BJ (cell line): ENCODE results near the gene ZC3H4. TPM values are rescaled to one million over a fixed set of nuclear protein-coding genes. Genes with fewer than 3 reads are reported as not detected.

Source experiments
- CTCF ChIA-PET: fragments of 350-600 bp; formaldehyde crosslinking; extraction: SDS; loops from one replicate; lab custom pipeline; 2021; ENCODE audit warnings: antibody characterized with exemption, inconsistent platforms; lab: Yijun Ruan, JAX
- POLR2A ChIA-PET: fragments of 300-600 bp; sonication (Branson Sonifier 250); formaldehyde crosslinking; extraction: SDS; loops from one replicate; lab custom pipeline; 2021; ENCODE audit warnings: antibody characterized with exemption; lab: Charles Lee
- DNase-seq: peaks from one replicate; pipeline ENCODE4 v3.0.0-alpha.2; 2011; ENCODE audit warnings: low read depth
- H3K27me3 ChIP-seq: 2 replicates; pipeline ENCODE4 v1.6.0; 2011; ENCODE audit warnings: low read length; ENCODE audit not compliant: control insufficient read depth, insufficient read depth
- H3K36me3 ChIP-seq: 2 replicates; pipeline ENCODE4 v1.5.1; 2011; ENCODE audit warnings: low read length; ENCODE audit not compliant: control insufficient read depth, insufficient read depth
- H3K4me3 ChIP-seq: 2 replicates; pipeline ENCODE4 v1.5.1; 2011; ENCODE audit warnings: low read depth, mild to moderate bottlenecking, control low read depth, low read length
- CTCF ChIP-seq: IDR thresholded peaks from 2 replicates; pipeline ENCODE4 v1.5.1; 2011; ENCODE audit warnings: low read depth, mild to moderate bottlenecking, control low read depth, inconsistent platforms, low read length, moderate library complexity; ENCODE audit not compliant: insufficient read depth
- polyA plus RNA-seq: library from polyadenylated mRNA; depleted of rRNA; stranded (reverse); fragments of >200 nt; gene quantifications from 2 replicates; pipeline ENCODE4 v1.2.3, GENCODE V29; 2011

ZC3H4 gene
- polyA plus RNA-seq, 1 experiment, result 4.3 TPM

GRCh38 chr19:47070756-47071155 lies 42.8 kb downstream of the ZC3H4 start:
- Histone ChIP-seq H3K36me3 (peaks cover 46% of the 10 kb centered on the region), H3K27me3 (no peaks in the 10 kb centered on the region), H3K4me3 (no peak overlapping the region)
- no peak for TF ChIP-seq CTCF
- no peak for DNase-seq
- POLR2A ChIA-PET, result no interaction called here
- CTCF ChIA-PET, result interaction anchor here (0.6 kb wide), 1 partner anchor 1366 kb away, joined by 4 read pairs; no protein-coding TSS in a partner anchor

DNA sequence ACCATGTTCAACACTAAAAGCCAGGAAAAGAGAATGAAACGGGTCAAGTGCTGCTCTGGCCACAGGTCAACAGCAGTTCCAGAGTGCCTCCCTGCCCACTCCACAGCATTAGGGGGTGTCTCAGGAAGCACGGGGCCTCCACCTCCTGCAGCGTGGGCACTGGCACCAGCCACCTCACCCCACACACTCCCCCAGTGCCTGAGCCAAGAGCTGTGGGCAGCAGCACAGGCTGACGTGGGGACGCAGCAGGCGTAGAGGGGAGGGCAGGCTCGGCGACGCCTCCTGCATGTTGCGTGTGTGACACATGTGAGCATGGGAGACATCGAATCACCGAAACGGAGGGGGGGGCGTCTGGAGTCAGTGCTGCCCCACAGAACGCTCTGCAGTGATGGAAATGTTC lies 43.8 kb downstream of the ZC3H4 start:
- ChIA-PET POLR2A (no interaction called here), CTCF (interaction anchor here (0.6 kb wide), 1 partner anchor 67 kb away, joined by 3 read pairs; no protein-coding TSS in a partner anchor)
- Histone ChIP-seq H3K27me3 (no peaks in the 10 kb centered on the region), H3K36me3 (peaks cover 52% of the 10 kb centered on the region), H3K4me3 (no peak overlapping the region)
- DNase-seq, result no peak
- no peak for TF ChIP-seq CTCF

GRCh38 chr19:47068876-47069406 lies 44.6 kb downstream of the ZC3H4 start:
- CTCF ChIA-PET, result no interaction called here
- POLR2A ChIA-PET, result no interaction called here
- Histone ChIP-seq H3K4me3 (no peak overlapping the region), H3K27me3 (no peaks in the 10 kb centered on the region), H3K36me3 (peaks cover 50% of the 10 kb centered on the region)
- TF ChIP-seq CTCF, result no peak
- no peak for DNase-seq

- no peak for DNase-seq
- TF ChIP-seq CTCF, result no peak
- CTCF ChIA-PET, result interaction anchor here (0.8 to 1.3 kb wide), 2 partner anchors 12 to 56 kb away, joined by 3 to 4 read pairs; no protein-coding TSS in a partner anchor
- POLR2A ChIA-PET, result no interaction called here
- Histone ChIP-seq H3K27me3 (no peaks in the 10 kb centered on the region), H3K36me3 (peaks cover 50% of the 10 kb centered on the region), H3K4me3 (no peak overlapping the region)
Measured at GRCh38 chr19:47068246-47068645, 45.3 kb downstream of the ZC3H4 start.

DNA sequence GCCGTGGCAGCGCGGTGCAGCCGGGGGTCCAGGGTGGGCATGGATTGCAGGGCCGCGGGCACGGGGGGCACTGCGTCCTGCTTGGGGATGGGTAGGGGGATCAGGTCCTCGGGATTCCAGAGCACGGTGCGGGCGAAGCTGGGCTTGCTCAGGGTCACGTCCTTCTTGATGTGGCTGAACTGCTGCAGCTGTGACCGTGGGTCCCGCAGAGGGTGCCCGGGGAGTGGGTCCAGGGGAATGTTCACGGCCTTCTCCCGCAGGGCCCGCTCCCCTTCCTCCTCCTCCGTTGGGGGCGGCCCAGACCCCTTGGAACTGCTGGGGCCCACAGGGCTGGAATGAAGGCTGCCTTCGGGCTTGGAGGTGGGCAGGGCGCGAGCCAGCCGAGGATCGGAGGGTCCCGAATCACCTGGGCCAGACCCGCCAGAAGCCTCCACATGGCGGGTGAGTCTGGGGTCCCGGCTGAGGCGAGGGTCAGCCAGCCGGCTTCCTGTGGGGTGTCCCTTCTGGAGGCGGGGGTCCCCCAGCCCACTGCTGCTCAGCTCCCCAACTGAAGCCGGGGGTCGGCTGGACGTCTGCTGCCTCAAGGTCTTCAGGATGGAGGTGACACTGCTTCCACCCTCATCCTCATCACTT lies 46.2 kb downstream of the ZC3H4 start:
- CTCF ChIA-PET, result interaction anchor here (0.6 to 1.4 kb wide), 3 partner anchors 12 to 83 kb away, joined by 3 to 8 read pairs (median 3); no protein-coding TSS in a partner anchor
- Histone ChIP-seq H3K4me3 (no peak overlapping the region), H3K36me3 (peaks cover 50% of the 10 kb centered on the region), H3K27me3 (no peaks in the 10 kb centered on the region)
- TF ChIP-seq CTCF, result no peak
- DNase-seq, result no peak
- POLR2A ChIA-PET, result no interaction called here
